Endothelial cell (in vitro differentiated cells): ENCODE data around the gene FBXO3. TPM values are rescaled to one million over a fixed set of nuclear protein-coding genes. Genes with fewer than 3 reads are reported as not detected.

Experiments
- DNase-seq: peaks from one replicate; pipeline ENCODE4 v3.0.0; 2021; ENCODE audit warnings: low spot score
- H3K27ac Mint-ChIP-seq: one replicate; pipeline ENCODE4 v1.8.0; 2021; ENCODE audit warnings: mixed read lengths, inconsistent platforms; ENCODE audit not compliant: unreplicated experiment
- H3K27me3 Mint-ChIP-seq: one replicate; pipeline ENCODE4 v1.8.0; 2021; ENCODE audit warnings: mild to moderate bottlenecking, moderate library complexity, mixed read lengths, inconsistent platforms; ENCODE audit not compliant: unreplicated experiment
- H3K36me3 Mint-ChIP-seq: one replicate; pipeline ENCODE4 v1.8.0; 2021; ENCODE audit warnings: mild to moderate bottlenecking, low read depth, mixed read lengths, inconsistent platforms; ENCODE audit not compliant: unreplicated experiment
- H3K4me1 Mint-ChIP-seq: one replicate; pipeline ENCODE4 v1.8.0; 2021; ENCODE audit warnings: mild to moderate bottlenecking, mixed read lengths, inconsistent platforms; ENCODE audit not compliant: unreplicated experiment
- H3K4me3 Mint-ChIP-seq: one replicate; pipeline ENCODE4 v1.8.0; 2021; ENCODE audit warnings: mild to moderate bottlenecking, mixed read lengths, inconsistent platforms; ENCODE audit not compliant: unreplicated experiment
- H3K9me3 Mint-ChIP-seq: one replicate; pipeline ENCODE4 v1.8.0; 2021; ENCODE audit warnings: mixed read lengths, inconsistent platforms; ENCODE audit not compliant: unreplicated experiment
- CTCF ChIP-seq: fragments of 200-600 bp; sonication (generic); IDR thresholded peaks from one replicate; pipeline ENCODE4 v1.5.0; 2021; ENCODE audit warnings: antibody characterized with exemption; ENCODE audit not compliant: unreplicated experiment
- total RNA-seq: library from RNA; stranded (reverse); fragmentation: NEBNext Ultra II Directional; extraction: Animal tissue kit (Norgen Biotek cat#: 25700); gene quantifications from one replicate; pipeline ENCODE4 v1.2.1, GENCODE V29; 2021; ENCODE audit not compliant: unreplicated experiment

The FBXO3 gene
- total RNA-seq, 1 donor from 2014 or later, result 22.6 TPM

- no peak overlapping the region for H3K27ac Mint-ChIP-seq
- peaks cover 15% of the 10 kb centered on the region for H3K4me1 Mint-ChIP-seq
- H3K4me3 Mint-ChIP-seq, result no peak overlapping the region
- peaks cover 8% of the 10 kb centered on the region for H3K27me3 Mint-ChIP-seq
- no peak for DNase-seq
- TF ChIP-seq CTCF, result no peak
- H3K9me3 Mint-ChIP-seq, result no peaks in the 10 kb centered on the region
- peaks cover 5% of the 10 kb centered on the region for H3K36me3 Mint-ChIP-seq
Measured at GRCh38 chr11:33772300-33772699, 2.0 kb downstream of the FBXO3 start.

DNA sequence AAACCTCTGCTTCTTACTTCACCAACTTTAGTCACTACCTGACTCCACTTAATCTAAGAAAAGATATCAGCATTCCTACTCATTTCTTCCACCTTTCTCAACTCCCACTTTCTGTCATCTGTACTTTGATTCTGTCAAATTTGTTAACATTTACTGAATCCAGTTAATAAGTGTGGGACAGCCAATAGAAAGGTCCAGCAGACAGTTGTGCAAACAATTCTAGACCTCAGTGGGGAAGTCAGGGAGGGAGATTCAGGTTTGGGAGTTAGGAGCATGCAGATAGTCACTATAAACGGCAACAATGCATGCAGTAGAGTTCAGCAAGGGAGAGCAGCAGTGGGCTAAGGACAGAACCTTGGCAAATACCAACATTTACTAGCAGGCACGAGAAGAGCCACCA, 4.1 kb downstream of the FBXO3 start:
- no peak overlapping the region for H3K27ac Mint-ChIP-seq
- H3K9me3 Mint-ChIP-seq, result no peaks in the 10 kb centered on the region
- peaks cover 15% of the 10 kb centered on the region for H3K4me1 Mint-ChIP-seq
- no peak for DNase-seq
- TF ChIP-seq CTCF, result no peak
- peaks cover 11% of the 10 kb centered on the region for H3K36me3 Mint-ChIP-seq
- H3K27me3 Mint-ChIP-seq, result peaks cover 8% of the 10 kb centered on the region
- H3K4me3 Mint-ChIP-seq, result no peak overlapping the region

GRCh38 chr11:33769542-33769941, 4.8 kb downstream of the FBXO3 start:
- no peaks in the 10 kb centered on the region for H3K9me3 Mint-ChIP-seq
- no peak for TF ChIP-seq CTCF
- no peak overlapping the region for H3K27ac Mint-ChIP-seq
- H3K27me3 Mint-ChIP-seq, result peaks cover 5% of the 10 kb centered on the region
- no peak for DNase-seq
- H3K4me3 Mint-ChIP-seq, result no peak overlapping the region
- H3K36me3 Mint-ChIP-seq, result peaks cover 18% of the 10 kb centered on the region
- peaks cover 11% of the 10 kb centered on the region for H3K4me1 Mint-ChIP-seq

DNA sequence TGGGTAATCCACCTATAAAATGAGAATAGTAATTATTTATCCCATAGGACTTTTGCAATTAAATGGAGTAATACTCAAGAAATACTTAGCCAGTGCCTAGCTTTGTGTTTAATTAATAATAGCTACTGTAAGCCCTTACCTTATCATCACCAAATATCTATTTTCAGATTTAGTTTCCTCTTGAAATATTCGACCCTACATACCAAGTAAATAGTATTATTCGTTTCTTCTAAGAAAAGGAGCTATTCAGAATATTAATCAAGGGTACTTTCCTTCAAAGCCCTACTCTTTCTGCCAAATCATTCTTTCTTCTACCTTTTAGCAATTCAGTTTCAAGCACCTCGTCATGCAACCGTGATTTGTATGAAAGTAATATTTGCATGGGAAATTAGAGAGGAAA, 6.7 kb downstream of the FBXO3 start:
- peaks cover 3% of the 10 kb centered on the region for H3K4me1 Mint-ChIP-seq
- H3K27ac Mint-ChIP-seq, result no peak overlapping the region
- no peak for TF ChIP-seq CTCF
- peaks cover 1% of the 10 kb centered on the region for H3K27me3 Mint-ChIP-seq
- H3K36me3 Mint-ChIP-seq, result peaks cover 23% of the 10 kb centered on the region
- no peak overlapping the region for H3K4me3 Mint-ChIP-seq
- no peak for DNase-seq
- H3K9me3 Mint-ChIP-seq, result no peaks in the 10 kb centered on the region

- TF ChIP-seq CTCF, result no peak
- DNase-seq, result no peak
- Mint-ChIP-seq H3K4me3 (no peak overlapping the region), H3K36me3 (peaks cover 23% of the 10 kb centered on the region), H3K4me1 (no peaks in the 10 kb centered on the region), H3K27me3 (no peaks in the 10 kb centered on the region), H3K27ac (no peak overlapping the region), H3K9me3 (no peaks in the 10 kb centered on the region)
Measured at GRCh38 chr11:33766085-33766484, 8.2 kb downstream of the FBXO3 start.
